HEK293 (cell line): ENCODE data around the gene ACTR3C.

Experiments
- CTCF ChIA-PET: fragments of 350-600 bp; formaldehyde crosslinking; extraction: SDS; loops from one replicate; lab custom pipeline; 2021; ENCODE audit warnings: antibody characterized with exemption; lab: Yijun Ruan, JAX
- POLR2A ChIA-PET: fragments of 300-600 bp; formaldehyde crosslinking; extraction: SDS; loops from one replicate; lab custom pipeline; 2020; ENCODE audit warnings: antibody characterized with exemption, inconsistent platforms; lab: Yijun Ruan, JAX
- H3K27ac ChIP-seq: fragments of 200-500 bp; sonication (Bioruptor generic); 2 replicates; pipeline ENCODE4 v1.5.1; 2014; ENCODE audit warnings: low read depth, low read length, control low read depth, inconsistent platforms; ENCODE audit errors: extremely low read depth
- H3K36me3 ChIP-seq, 2 experiments: fragments of 200-500 bp in 1 of 2; sonication (Bioruptor generic) in 1 of 2; 1 replicate in 1 of 2; 2 replicates in 1 of 2; pipeline ENCODE4 v1.5.1; 2014 to 2017; ENCODE audit warnings: inconsistent platforms in 2 of 2, low read length in 2 of 2; ENCODE audit not compliant: control insufficient read depth in 2 of 2, insufficient read depth in 1 of 2
- H3K4me1 ChIP-seq: fragments of 200-500 bp; sonication (Bioruptor generic); 2 replicates; pipeline ENCODE4 v1.5.1; 2014; ENCODE audit warnings: mild to moderate bottlenecking, low read length, inconsistent platforms; ENCODE audit not compliant: control insufficient read depth, insufficient read depth
- H3K4me3 ChIP-seq: 2 replicates; pipeline ENCODE4 v1.5.1; 2011; ENCODE audit warnings: low read depth, mild to moderate bottlenecking, control low read depth, low read length, moderate library complexity
- H3K9me3 ChIP-seq: fragments of 200-500 bp; sonication (Bioruptor generic); 2 replicates; pipeline ENCODE4 v1.5.1; 2014; ENCODE audit warnings: low read depth, low read length, inconsistent platforms; ENCODE audit not compliant: control insufficient read depth, insufficient read depth
- KLF17 ChIP-seq: fragments of 450-650 bp; formaldehyde crosslinking; IDR thresholded peaks from 2 replicates; pipeline ENCODE4 v1.5.1; 2016; ENCODE audit warnings: missing biosample characterization, missing genetic modification characterization
- SALL2 ChIP-seq: fragments of 450-650 bp; formaldehyde crosslinking; IDR thresholded peaks from 2 replicates; pipeline ENCODE4 v1.5.0; 2017; ENCODE audit warnings: missing biosample characterization, mild to moderate bottlenecking, missing genetic modification characterization, borderline replicate concordance
- ZBTB1 ChIP-seq: fragments of 450-650 bp; formaldehyde crosslinking; IDR thresholded peaks from 2 replicates; pipeline ENCODE4 v1.5.1; 2016; ENCODE audit warnings: missing biosample characterization, missing genetic modification characterization
- ZBTB10 ChIP-seq: fragments of 450-650 bp; formaldehyde crosslinking; IDR thresholded peaks from 2 replicates; pipeline ENCODE4 v1.5.1; 2016; ENCODE audit warnings: missing biosample characterization, missing genetic modification characterization
- ZBTB6 ChIP-seq: fragments of 450-650 bp; formaldehyde crosslinking; IDR thresholded peaks from 2 replicates; pipeline ENCODE4 v1.5.1; 2017; ENCODE audit warnings: missing biosample characterization, missing genetic modification characterization
- ZFP3 ChIP-seq: fragments of 450-650 bp; formaldehyde crosslinking; IDR thresholded peaks from 2 replicates; pipeline ENCODE4 v1.5.1; 2016; ENCODE audit warnings: low read depth, missing biosample characterization, missing genetic modification characterization
- ZFP41 ChIP-seq: fragments of 450-650 bp; formaldehyde crosslinking; IDR thresholded peaks from 2 replicates; pipeline ENCODE4 v1.5.1; 2016; ENCODE audit warnings: missing biosample characterization, missing genetic modification characterization, borderline replicate concordance
- ZNF146 ChIP-seq: fragments of 450-650 bp; formaldehyde crosslinking; IDR thresholded peaks from 2 replicates; pipeline ENCODE4 v1.5.1; 2016; ENCODE audit warnings: missing biosample characterization, missing genetic modification characterization
- ZNF2 ChIP-seq: fragments of 450-650 bp; formaldehyde crosslinking; IDR thresholded peaks from 2 replicates; pipeline ENCODE4 v1.5.1; 2016; ENCODE audit warnings: missing biosample characterization, missing genetic modification characterization
- ZNF26 ChIP-seq: fragments of 450-650 bp; formaldehyde crosslinking; IDR thresholded peaks from 2 replicates; pipeline ENCODE4 v1.5.1; 2016; ENCODE audit warnings: missing biosample characterization, missing genetic modification characterization
- ZNF302 ChIP-seq: fragments of 450-650 bp; formaldehyde crosslinking; IDR thresholded peaks from 2 replicates; pipeline ENCODE4 v1.5.1; 2016; ENCODE audit warnings: missing biosample characterization, missing genetic modification characterization, low read depth
- ZNF324 ChIP-seq: fragments of 450-650 bp; formaldehyde crosslinking; IDR thresholded peaks from 2 replicates; pipeline ENCODE4 v1.5.1; 2016; ENCODE audit warnings: missing biosample characterization, missing genetic modification characterization
- ZNF354C ChIP-seq: fragments of 450-650 bp; formaldehyde crosslinking; IDR thresholded peaks from 2 replicates; pipeline ENCODE4 v1.5.1; 2016; ENCODE audit warnings: missing biosample characterization, missing genetic modification characterization, low read depth, borderline replicate concordance
- ZNF391 ChIP-seq: fragments of 450-650 bp; formaldehyde crosslinking; IDR thresholded peaks from 2 replicates; pipeline ENCODE4 v1.5.1; 2016; ENCODE audit warnings: low read depth, missing biosample characterization, missing genetic modification characterization, borderline replicate concordance
- ZNF404 ChIP-seq: fragments of 450-650 bp; formaldehyde crosslinking; IDR thresholded peaks from 2 replicates; pipeline ENCODE4 v1.5.1; 2017; ENCODE audit warnings: missing biosample characterization, missing genetic modification characterization
- ZNF473 ChIP-seq: fragments of 450-650 bp; formaldehyde crosslinking; IDR thresholded peaks from 2 replicates; pipeline ENCODE4 v1.5.1; 2017; ENCODE audit warnings: missing biosample characterization, missing genetic modification characterization
- ZNF501 ChIP-seq: fragments of 450-650 bp; formaldehyde crosslinking; IDR thresholded peaks from 2 replicates; pipeline ENCODE4 v1.5.1; 2016; ENCODE audit warnings: missing biosample characterization, missing genetic modification characterization
- ZNF514 ChIP-seq: fragments of 450-650 bp; formaldehyde crosslinking; IDR thresholded peaks from 2 replicates; pipeline ENCODE4 v1.5.1; 2016; ENCODE audit warnings: missing biosample characterization, missing genetic modification characterization
- ZNF560 ChIP-seq: fragments of 450-650 bp; formaldehyde crosslinking; IDR thresholded peaks from 2 replicates; pipeline ENCODE4 v1.5.1; 2017; ENCODE audit warnings: missing biosample characterization, missing genetic modification characterization, borderline replicate concordance
- ZNF580 ChIP-seq: fragments of 450-650 bp; formaldehyde crosslinking; IDR thresholded peaks from 2 replicates; pipeline ENCODE4 v1.5.1; 2016; ENCODE audit warnings: missing biosample characterization, missing genetic modification characterization
- ZNF670 ChIP-seq: fragments of 450-650 bp; formaldehyde crosslinking; IDR thresholded peaks from 2 replicates; pipeline ENCODE4 v1.5.1; 2016; ENCODE audit warnings: missing biosample characterization, missing genetic modification characterization, low read depth
- ZNF785 ChIP-seq: fragments of 450-650 bp; formaldehyde crosslinking; IDR thresholded peaks from 2 replicates; pipeline ENCODE4 v1.5.1; 2016; ENCODE audit warnings: missing biosample characterization, missing genetic modification characterization
- ZNF843 ChIP-seq: fragments of 450-650 bp; formaldehyde crosslinking; IDR thresholded peaks from 2 replicates; pipeline ENCODE4 v1.5.1; 2016; ENCODE audit warnings: missing biosample characterization, missing genetic modification characterization
- ZSCAN16 ChIP-seq: fragments of 450-650 bp; formaldehyde crosslinking; IDR thresholded peaks from 2 replicates; pipeline ENCODE4 v1.5.1; 2016; ENCODE audit warnings: missing biosample characterization, missing genetic modification characterization
- ZSCAN18 ChIP-seq: fragments of 450-650 bp; formaldehyde crosslinking; IDR thresholded peaks from 2 replicates; pipeline ENCODE4 v1.5.1; 2016; ENCODE audit warnings: missing biosample characterization, missing genetic modification characterization
- ZSCAN4 ChIP-seq: fragments of 450-650 bp; formaldehyde crosslinking; IDR thresholded peaks from 2 replicates; pipeline ENCODE4 v1.5.1; 2017; ENCODE audit warnings: missing biosample characterization, missing genetic modification characterization

Gene ACTR3C

GRCh38 chr7:150359622-150360362, 36.4 kb upstream of the ACTR3C start (continued):
- TF ChIP-seq ZNF514 (tag by site-specific recombination) (no peak), ZNF302 (tag by site-specific recombination) (no peak), ZBTB1 (tag by site-specific recombination) (peak; percentile 83; the same call in 1 of the 2 replicates), ZFP3 (tag by site-specific recombination) (no peak), ZSCAN16 (tag by site-specific recombination) (no peak), ZNF26 (tag by site-specific recombination) (no peak), ZNF560 (tag by site-specific recombination) (no peak), ZNF843 (peak; percentile 91), ZNF785 (tag by site-specific recombination) (peak; percentile 92; the same call in 1 of the 2 replicates), ZNF473 (tag by site-specific recombination) (no peak), SALL2 (no peak), ZSCAN18 (tag by site-specific recombination) (0 out of 2 replicates have a peak, but pooled peaks have one; percentile 50)

- ChIA-PET CTCF (interaction anchor here (1.4 kb wide), 1 partner anchor 60 kb away, joined by 4 read pairs; no protein-coding TSS in a partner anchor), POLR2A (no interaction called here)
- Histone ChIP-seq H3K9me3 (no peaks in the 10 kb centered on the region), H3K36me3 (no peaks in the 10 kb centered on the region), H3K4me1 (no peaks in the 10 kb centered on the region), H3K27ac (no peak overlapping the region), H3K4me3 (no peak overlapping the region)
- TF ChIP-seq ZNF501 (tag by site-specific recombination), result no peak
- peak; percentile 41; the same call in 1 of the 2 replicates for TF ChIP-seq ZNF2
- 0 out of 2 replicates have a peak, but pooled peaks have one; percentile 18 for TF ChIP-seq ZNF391 (tag by site-specific recombination)
- no peak for TF ChIP-seq ZBTB6 (tag by site-specific recombination)
- no peak for TF ChIP-seq ZBTB10
- TF ChIP-seq ZNF473 (tag by site-specific recombination), result 0 out of 2 replicates have a peak, but pooled peaks have one; percentile 23
- no peak for TF ChIP-seq ZNF404 (tag by site-specific recombination)
- TF ChIP-seq ZFP41 (tag by site-specific recombination), result no peak
- TF ChIP-seq KLF17 (tag by site-specific recombination), result no peak
- TF ChIP-seq ZNF146 (tag by site-specific recombination), result 0 out of 2 replicates have a peak, but pooled peaks have one; percentile 6
- TF ChIP-seq ZSCAN4, result peak; percentile 19; the same call in 1 of the 2 replicates
- TF ChIP-seq ZNF580 (tag by site-specific recombination), result no peak
- TF ChIP-seq ZNF670 (tag by site-specific recombination), result 0 out of 2 replicates have a peak, but pooled peaks have one; percentile 55
- TF ChIP-seq ZNF324 (tag by site-specific recombination), result no peak
- no peak for TF ChIP-seq ZNF354C (tag by site-specific recombination)
Measured at GRCh38 chr7:150358988-150359621, 35.8 kb upstream of the ACTR3C start.
